K562 (cell line): Measurements from ENCODE around the gene ACSF3. TPM values are rescaled to one million over a fixed set of nuclear protein-coding genes. Genes with fewer than 3 reads are reported as not detected.

ENCODE experiments used
- ATAC-seq: fragments of 200-7000 bp; cut with Tn5 transposase; 3 replicates; pipeline ENCODE4 v1.9.1; 2020; ENCODE audit warnings: moderate library complexity
- BruUV-seq: library from RNA; stranded (reverse); fragments of 400-500 nt; replicated peaks from 2 replicates; lab custom pipeline; 2021; lab: Mats Ljungman, UMichigan
- CTCF ChIA-PET: fragments of 300-600 bp; formaldehyde crosslinking; extraction: SDS; loops from one replicate; lab custom pipeline; 2021; ENCODE audit warnings: low intra/inter-chr PET ratio; lab: Yijun Ruan, JAX
- POLR2A ChIA-PET: fragments of 300-600, 350-650 bp; sonication (Branson Sonifier 250); formaldehyde crosslinking; extraction: SDS; loops from one replicate; lab custom pipeline; 2021; ENCODE audit warnings: antibody characterized with exemption, inconsistent platforms; lab: Yijun Ruan, JAX
- DNase-seq, 4 experiments: peaks; one replicate each; pipeline versions ENCODE4 v3.0.0 to v3.0.0-alpha.2; 2011 to 2018; ENCODE audit warnings: low spot score in 3 of 4, mixed read lengths in 3 of 4; ENCODE audit errors: extremely low read depth in 1 of 4
- FAIRE-seq: peaks from 2 replicates; lab custom pipeline; 2011; peaks lifted over from hg19 to GRCh38; lab: Jason Lieb, UNC
- H2AFZ ChIP-seq: 2 replicates; pipeline ENCODE4 v1.6.0; 2011; ENCODE audit warnings: low read depth, low read length, control low read depth, inconsistent platforms
- H3K27ac ChIP-seq: fragments of 200-600 bp; 3 replicates; pipeline ENCODE4 v1.8.0; 2011; ENCODE audit warnings: low read depth, mild to moderate bottlenecking, control low read depth, inconsistent platforms, low read length, moderate library complexity, mixed read lengths; ENCODE audit errors: extremely low read depth
- H3K27me3 ChIP-seq, 2 experiments: fragments of 300-600 bp in 1 of 2; 2 replicates in 1 of 2; 3 replicates in 1 of 2; pipeline versions ENCODE4 v1.6.0 to v1.8.0; 2011; ENCODE audit warnings: inconsistent platforms in 2 of 2, low read length in 2 of 2, mild to moderate bottlenecking in 1 of 2, mixed read lengths in 1 of 2, moderate library complexity in 1 of 2; ENCODE audit not compliant: control insufficient read depth in 2 of 2, insufficient read depth in 2 of 2
- H3K36me3 ChIP-seq: fragments of 300-600 bp; 3 replicates; pipeline ENCODE4 v1.8.0; 2011; ENCODE audit warnings: mild to moderate bottlenecking, low read length, inconsistent platforms; ENCODE audit not compliant: control insufficient read depth, insufficient read depth
- H3K4me1 ChIP-seq, 2 experiments: fragments of 200-600 bp in 1 of 2; replicated peaks in 1 of 2; 2 replicates in 1 of 2; 3 replicates in 1 of 2; pipeline versions ENCODE4 v1.5.1 to v1.8.0; 2011; ENCODE audit warnings: inconsistent platforms in 2 of 2, low read length in 2 of 2, mild to moderate bottlenecking in 1 of 2, mixed read lengths in 1 of 2, moderate library complexity in 1 of 2; ENCODE audit not compliant: control insufficient read depth in 2 of 2, insufficient read depth in 2 of 2
- H3K4me2 ChIP-seq: 2 replicates; pipeline ENCODE4 v1.6.1; 2011; ENCODE audit warnings: low read length, control low read depth, inconsistent platforms, mixed read lengths; ENCODE audit not compliant: insufficient read depth
- H3K4me3 ChIP-seq: fragments of 200-600 bp; sonication (generic), shearing (Covaris generic); 2 replicates; pipeline ENCODE4 v1.5.1; 2016; ENCODE audit warnings: control low read depth, inconsistent platforms
- H3K79me2 ChIP-seq: fragments of 200-600 bp; 3 replicates; pipeline ENCODE4 v1.8.0; 2011; ENCODE audit warnings: low read length, inconsistent platforms; ENCODE audit not compliant: control insufficient read depth, insufficient read depth
- H3K9ac ChIP-seq, 2 experiments: 2 replicates each; pipeline versions ENCODE4 v1.6.0 to v1.6.1; 2011; ENCODE audit warnings: low read depth in 2 of 2, low read length in 2 of 2, control low read depth in 1 of 2, inconsistent platforms in 1 of 2, mild to moderate bottlenecking in 1 of 2, mixed read lengths in 1 of 2; ENCODE audit not compliant: insufficient read depth in 1 of 2
- H3K9me1 ChIP-seq: one replicate; pipeline ENCODE4 v1.6.0; 2011; ENCODE audit warnings: inconsistent platforms, mild to moderate bottlenecking, low read length, moderate library complexity; ENCODE audit not compliant: control insufficient read depth, insufficient read depth
- H3K9me3 ChIP-seq: replicated peaks from 2 replicates; pipeline ENCODE4 v1.5.1; 2011; ENCODE audit warnings: low read depth, low read length, inconsistent platforms; ENCODE audit not compliant: control insufficient read depth, insufficient read depth
- H4K20me1 ChIP-seq: replicated peaks from 2 replicates; pipeline ENCODE4 v1.6.1; 2011; ENCODE audit warnings: low read length, inconsistent platforms, mixed read lengths; ENCODE audit not compliant: control insufficient read depth, insufficient read depth
- SP2 ChIP-seq: IDR thresholded peaks from 2 replicates; pipeline ENCODE4 v1.6.1; 2011; ENCODE audit warnings: mild to moderate bottlenecking, low read depth, low read length, moderate library complexity; ENCODE audit not compliant: poor library complexity, severe bottlenecking; ENCODE audit errors: extremely low read depth
- TARDBP ChIP-seq: fragments of 450-650 bp; IDR thresholded peaks from 2 replicates; pipeline ENCODE4 v1.6.1; 2016
- ZNF232 ChIP-seq: sonication (generic); formaldehyde crosslinking; IDR thresholded peaks from 2 replicates; pipeline ENCODE4 v1.8.0; 2022; ENCODE audit warnings: mild to moderate bottlenecking, missing genetic modification reagents
- WGBS: fragments of 100-300 bp; shearing (Covaris generic); methylation state at CpG from one replicate; pipeline ENCODE4 v1.1.6; 2016; ENCODE audit warnings: low coverage, mixed read lengths; ENCODE audit not compliant: insufficient coverage; ENCODE audit errors: missing lambda C conversion rate; 5-methylcytosine and 5-hydroxymethylcytosine counted together
- in situ Hi-C: fragments of 300-500 bp; cut with MboI; formaldehyde crosslinking; loops from 4 replicates; pipeline ENCODE4 v1.15.0; 2018; ENCODE audit warnings: inconsistent platforms, mixed read lengths
- intact Hi-C: fragments of 100-400 bp; cut with micrococcal nuclease; formaldehyde crosslinking; loops from 2 replicates; pipeline ENCODE4 v1.14.2; 2022
- polyA plus RNA-seq, 8 experiments: library from polyadenylated mRNA; depleted of rRNA in 4 of 8; stranded (reverse) in 5 of 8; unstranded in 3 of 8; fragments of >200 nt; fragmentation: Nextera tagmentation in 2 of 8; fragmentation: Illumina TruSeq in 1 of 8; extraction: Ambion mirVana in 2 of 8; extraction: Trizol in 1 of 8; gene quantifications; 2 replicates each; pipeline versions ENCODE4 v1.2.1 to v1.2.3, GENCODE V29; 2011 to 2014; ENCODE audit warnings: inconsistent platforms in 1 of 8, missing spikeins in 1 of 8
- total RNA-seq, 7 experiments: library from RNA; depleted of rRNA in 6 of 7; stranded (reverse); fragments of >200 nt in 6 of 7; fragmentation: Illumina TruSeq in 2 of 7; extraction: Trizol in 2 of 7; gene quantifications; 2 replicates each; pipeline versions ENCODE4 v1.2.1 to v1.2.3, GENCODE V29; 2011 to 2021; ENCODE audit warnings: low replicate concordance in 1 of 7

Gene ACSF3
- total and polyA plus RNA-seq, 9 of the 15 experiments (the other 6 are each of a cell fraction or from before 2014, with no cell fraction given): 0.77 to 32.8 (median 14.7) TPM

DNA sequence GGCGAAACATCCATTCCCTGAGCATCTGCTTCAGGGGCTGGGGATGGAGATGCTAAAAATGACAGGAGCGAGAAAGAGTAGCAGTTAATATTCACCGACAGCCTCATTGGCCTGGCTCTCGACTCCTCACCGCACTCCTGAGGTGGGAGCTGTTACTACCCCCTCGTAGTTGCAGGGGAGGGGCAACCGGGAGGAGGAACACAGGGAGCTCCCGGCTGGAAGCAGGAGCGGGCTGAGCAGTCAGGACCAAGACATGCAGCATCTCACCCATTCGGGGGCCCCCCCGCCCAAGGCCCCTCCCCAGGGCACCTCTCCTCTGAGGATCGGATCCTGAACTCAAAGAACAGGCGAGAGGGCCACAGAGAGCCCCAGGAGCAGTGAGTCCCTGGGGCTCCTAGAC lies 4.5 kb upstream of the ACSF3 start:
- peaks cover 3% of the 10 kb centered on the region for H3K9me3 ChIP-seq
- CTCF ChIA-PET: no interaction called here
- H4K20me1 ChIP-seq: no peaks in the 10 kb centered on the region
- H3K9ac ChIP-seq: peak overlapping the region in 1 of 2 experiments; percentile 32; a peak in 1 of 4 replicates
- TF ChIP-seq TARDBP (no peak), SP2 (no peak), ZNF232 (CRISPR knock-in tag) (no peak)
- TF ChIP-seq, all 486 proteins: peak for 0
- H3K9me1 ChIP-seq: no peaks in the 10 kb centered on the region
- WGBS: 3% methylated on average over 13 of the region's 13 CpGs
- no peaks in the 10 kb centered on the region for H3K36me3 ChIP-seq
- no peak for DNase-seq
- in situ Hi-C loops: no loop called here
- POLR2A ChIA-PET: interaction anchor here (0.6 to 0.8 kb wide), 3 partner anchors 110 to 124 kb away, joined by 3 read pairs; no protein-coding TSS in a partner anchor
- H3K27ac ChIP-seq: no peak overlapping the region
- BruUV-seq: no TSS peak
- no peak for ATAC-seq
- peaks cover 28 to 51% of the 10 kb centered on the region in 2 experiments; a peak in 4 of 5 replicates for H3K27me3 ChIP-seq
- no peak overlapping the region for H2AFZ ChIP-seq
- no peak overlapping the region for H3K4me2 ChIP-seq
- no peak for FAIRE-seq
- no peak overlapping the region for H3K4me3 ChIP-seq
- intact Hi-C loops: no loop called here
- peaks cover 12 to 53% of the 10 kb centered on the region in 2 experiments; a peak in 4 of 5 replicates for H3K4me1 ChIP-seq
- peaks cover 3% of the 10 kb centered on the region for H3K79me2 ChIP-seq

- peaks cover 12 to 58% of the 10 kb centered on the region in 2 experiments; a peak in 4 of 5 replicates for H3K4me1 ChIP-seq
- no peak overlapping the region for H3K27ac ChIP-seq
- ATAC-seq (peak; percentile 24; the same call in 2 of the 3 replicates), DNase-seq (peak; percentile 58 to 69 (median 67)), FAIRE-seq (peak; percentile 67)
- intact Hi-C loops (loop anchor here (5.0 kb wide), 1 partner anchor 98 kb away; no protein-coding TSS in a partner anchor), in situ Hi-C loops (no loop called here)
- H3K9ac ChIP-seq: peak overlapping the region in 1 of 2 experiments; percentile 22; a peak in 1 of 4 replicates
- H3K4me2 ChIP-seq: peak overlapping the region; percentile 32; the same call in 1 of the 2 replicates
- no peaks in the 10 kb centered on the region for H4K20me1 ChIP-seq
- 3% methylated on average over 16 of the region's 16 CpGs for WGBS
- peaks cover 28 to 46% of the 10 kb centered on the region in 2 experiments; a peak in 4 of 5 replicates for H3K27me3 ChIP-seq
- H3K79me2 ChIP-seq: peaks cover 13% of the 10 kb centered on the region
- 0 out of 2 replicates have a peak overlapping the region, but pooled peaks have one; percentile 52 for H2AFZ ChIP-seq
- H3K9me3 ChIP-seq: peaks cover 3% of the 10 kb centered on the region; the same call in 1 of the 2 replicates
- no peaks in the 10 kb centered on the region for H3K9me1 ChIP-seq
- ChIA-PET CTCF (no interaction called here), POLR2A (interaction anchor here (0.5 to 0.9 kb wide), 3 partner anchors 8 to 280 kb away, joined by 3 read pairs; no protein-coding TSS in a partner anchor)
- H3K4me3 ChIP-seq: no peak overlapping the region
- H3K36me3 ChIP-seq: no peaks in the 10 kb centered on the region
- BruUV-seq: no TSS peak
These were observed 3.4 kb upstream of the ACSF3 start for GRCh38 chr16:89090182-89090630.
